Right atrium auricular region (tissue), 2 donors: Measurements from ENCODE around the gene KDM8. TPM values are rescaled to one million over a fixed set of nuclear protein-coding genes. Genes with fewer than 3 reads are reported as not detected.
"Not testable (repeated sequence)": the region's sequence is repeated elsewhere in the genome, so short reads cannot be mapped to it uniquely, and the experiment has no call there.

Experiments
- DNase-seq: peaks from one replicate; pipeline ENCODE4 v3.0.0-alpha.2; 2019; ENCODE audit warnings: low spot score
- H3K27ac ChIP-seq, 2 donors: fragments of 200-600 bp; sonication (generic); 1 replicate in 1 of 2; 2 replicates in 1 of 2; pipeline ENCODE4 v1.5.1; 2016 to 2019
- H3K27me3 ChIP-seq, 2 donors: fragments of 200-600 bp; sonication (generic); one replicate each; pipeline versions ENCODE4 v1.5.1 to v1.6.0; 2017 to 2019
- H3K36me3 ChIP-seq: fragments of 200-600 bp; sonication (generic); one replicate; pipeline ENCODE4 v1.5.1; 2016
- H3K4me1 ChIP-seq, 2 donors: fragments of 200-600 bp; sonication (generic); one replicate each; pipeline versions ENCODE4 v1.5.1 to v1.6.0; 2017 to 2019
- H3K4me3 ChIP-seq, 2 donors: fragments of 200-600 bp; sonication (generic); 1 replicate in 1 of 2; 2 replicates in 1 of 2; pipeline ENCODE4 v1.5.1; 2017 to 2019; ENCODE audit warnings: mild to moderate bottlenecking in 1 of 2, moderate library complexity in 1 of 2
- H3K9me3 ChIP-seq, 2 donors: fragments of 200-600 bp; sonication (generic); one replicate each; pipeline ENCODE4 v1.5.1; 2019
- total RNA-seq, 2 donors: library from RNA; depleted of rRNA; stranded (reverse); fragments of >200 nt; gene quantifications; one replicate each; pipeline ENCODE4 v1.1.0, GENCODE V29; 2016
- TF ChIP-seq, protein P1 (sequence below), 2 donors: fragments of 200-600 bp; sonication (generic); IDR thresholded peaks; one replicate each; pipeline ENCODE4 v1.5.1; 2019; ENCODE audit warnings: antibody characterized with exemption in 2 of 2

The KDM8 gene
- total RNA-seq, 2 donors from 2014 or later = 2.9 to 3.8 TPM

DNA sequence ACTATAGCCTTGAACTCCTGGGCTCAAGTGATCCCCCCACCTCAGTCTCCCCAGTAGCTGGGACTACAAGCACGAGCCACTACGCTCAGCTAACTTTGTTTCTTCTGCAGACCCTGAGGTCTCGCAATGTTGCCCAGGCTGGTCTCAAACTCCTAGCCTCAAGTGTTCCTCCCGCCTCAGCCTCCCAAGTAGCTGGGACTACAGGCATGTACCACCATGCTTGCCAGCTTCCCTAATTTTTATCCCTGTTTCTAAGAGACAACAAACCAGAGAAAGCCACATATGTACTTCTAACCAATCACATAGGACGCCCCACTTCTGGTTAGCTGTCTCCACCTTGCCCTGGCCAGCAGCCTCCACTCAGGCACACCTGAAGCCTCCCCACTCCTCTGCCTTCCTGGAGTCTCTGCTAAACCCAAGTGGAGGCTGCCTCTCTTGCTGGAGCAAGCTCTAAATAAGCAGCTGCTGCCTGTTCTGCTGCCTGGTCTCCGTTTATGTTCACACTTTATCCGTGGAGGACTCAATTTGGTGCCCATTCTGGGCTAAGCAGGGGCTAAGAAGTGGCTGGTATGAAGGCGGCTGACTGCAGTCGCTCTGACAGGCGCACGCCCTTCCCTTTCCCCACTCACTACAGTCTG is 40.5 kb downstream of the KDM8 start:
- DNase-seq = peak; percentile 55
- H3K4me3 ChIP-seq = no peak overlapping the region
- peaks cover 0 to 62% of the 10 kb centered on the region in 2 donors for H3K4me1 ChIP-seq
- H3K9me3 ChIP-seq = no peaks in the 10 kb centered on the region
- TF ChIP-seq, protein P1, sequence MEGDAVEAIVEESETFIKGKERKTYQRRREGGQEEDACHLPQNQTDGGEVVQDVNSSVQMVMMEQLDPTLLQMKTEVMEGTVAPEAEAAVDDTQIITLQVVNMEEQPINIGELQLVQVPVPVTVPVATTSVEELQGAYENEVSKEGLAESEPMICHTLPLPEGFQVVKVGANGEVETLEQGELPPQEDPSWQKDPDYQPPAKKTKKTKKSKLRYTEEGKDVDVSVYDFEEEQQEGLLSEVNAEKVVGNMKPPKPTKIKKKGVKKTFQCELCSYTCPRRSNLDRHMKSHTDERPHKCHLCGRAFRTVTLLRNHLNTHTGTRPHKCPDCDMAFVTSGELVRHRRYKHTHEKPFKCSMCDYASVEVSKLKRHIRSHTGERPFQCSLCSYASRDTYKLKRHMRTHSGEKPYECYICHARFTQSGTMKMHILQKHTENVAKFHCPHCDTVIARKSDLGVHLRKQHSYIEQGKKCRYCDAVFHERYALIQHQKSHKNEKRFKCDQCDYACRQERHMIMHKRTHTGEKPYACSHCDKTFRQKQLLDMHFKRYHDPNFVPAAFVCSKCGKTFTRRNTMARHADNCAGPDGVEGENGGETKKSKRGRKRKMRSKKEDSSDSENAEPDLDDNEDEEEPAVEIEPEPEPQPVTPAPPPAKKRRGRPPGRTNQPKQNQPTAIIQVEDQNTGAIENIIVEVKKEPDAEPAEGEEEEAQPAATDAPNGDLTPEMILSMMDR (IDR thresholded peaks at IDR 0.05) = no peak
- H3K27me3 ChIP-seq = no peaks in the 10 kb centered on the region
- H3K27ac ChIP-seq = peak overlapping the region; percentile 71 to 72
- H3K36me3 ChIP-seq = no peaks in the 10 kb centered on the region

DNA sequence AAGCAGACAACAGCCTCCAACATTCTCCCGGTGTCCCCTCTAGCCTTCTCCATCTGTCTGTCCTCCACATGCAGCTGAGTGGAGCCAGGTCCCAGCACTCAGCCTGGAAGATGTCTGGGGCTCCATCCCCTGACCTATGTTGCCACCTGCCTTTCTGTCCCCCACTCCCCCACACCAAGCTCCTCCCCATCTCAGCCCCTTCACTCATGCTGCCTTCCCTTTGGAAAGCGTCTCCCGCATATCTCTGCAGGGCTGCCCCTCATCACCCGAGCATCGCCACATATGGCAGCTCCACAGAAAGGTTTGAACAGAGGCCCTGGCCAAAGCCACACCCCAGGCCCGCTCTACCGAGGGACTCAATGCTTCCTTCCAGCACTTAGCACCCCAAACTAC is 41.0 kb downstream of the KDM8 start:
- no peak for DNase-seq
- TF ChIP-seq, protein P1 (IDR thresholded peaks at IDR 0.05) = no peak
- Histone ChIP-seq H3K4me3 (no peak overlapping the region), H3K4me1 (peaks cover 0 to 62% of the 10 kb centered on the region in 2 donors), H3K27ac (peak overlapping the region; percentile 71 to 72), H3K9me3 (no peaks in the 10 kb centered on the region), H3K36me3 (no peaks in the 10 kb centered on the region), H3K27me3 (no peaks in the 10 kb centered on the region)

DNA sequence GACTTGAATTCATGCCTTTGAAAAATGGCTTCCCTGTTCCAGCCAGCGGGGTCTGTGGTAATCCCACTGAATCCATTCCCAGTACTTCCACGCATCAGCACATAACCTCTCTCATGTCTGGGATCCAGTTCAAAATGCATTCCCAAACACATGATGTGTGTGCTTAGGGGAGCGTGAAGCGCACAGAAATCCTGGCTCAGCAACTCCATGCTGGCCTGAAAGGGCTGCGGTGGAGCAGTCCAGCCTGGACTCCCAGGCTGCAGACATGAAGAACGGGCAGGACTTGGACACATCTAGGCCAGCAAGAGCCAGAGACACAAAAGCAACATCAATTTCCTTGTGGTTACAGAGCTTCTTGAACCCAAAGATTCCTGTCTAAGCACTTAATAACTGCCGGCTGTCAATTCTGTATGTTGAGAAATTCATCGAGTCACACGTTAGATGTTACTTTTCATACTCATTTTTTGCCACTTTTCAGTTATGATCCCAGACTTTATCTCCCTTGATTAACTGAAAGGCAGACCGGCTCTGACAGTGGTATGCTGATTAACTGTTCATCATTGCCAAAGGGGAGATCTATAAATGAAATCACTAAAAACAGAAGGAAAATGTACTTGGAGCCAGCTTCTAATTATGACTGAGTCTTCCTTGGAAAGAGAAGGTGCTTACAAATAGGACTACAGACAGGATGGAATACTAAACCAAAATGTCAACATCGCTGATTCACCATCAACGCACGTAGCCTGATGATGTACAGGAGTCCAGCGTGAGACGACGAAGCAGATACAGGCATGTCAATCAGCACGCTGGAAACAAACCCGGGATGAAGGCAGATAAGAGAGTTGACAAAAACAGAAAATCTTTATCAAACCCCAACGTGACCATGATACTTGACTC is 42.2 kb downstream of the KDM8 start:
- Histone ChIP-seq H3K4me3 (no peak overlapping the region), H3K36me3 (no peaks in the 10 kb centered on the region), H3K27me3 (no peaks in the 10 kb centered on the region), H3K4me1 (peaks cover 0 to 59% of the 10 kb centered on the region in 2 donors), H3K9me3 (no peaks in the 10 kb centered on the region), H3K27ac (peak overlapping the region; percentile 71 to 72)
- peak; percentile 60 for DNase-seq
- TF ChIP-seq, protein P1 (IDR thresholded peaks at IDR 0.05) = no peak

DNA sequence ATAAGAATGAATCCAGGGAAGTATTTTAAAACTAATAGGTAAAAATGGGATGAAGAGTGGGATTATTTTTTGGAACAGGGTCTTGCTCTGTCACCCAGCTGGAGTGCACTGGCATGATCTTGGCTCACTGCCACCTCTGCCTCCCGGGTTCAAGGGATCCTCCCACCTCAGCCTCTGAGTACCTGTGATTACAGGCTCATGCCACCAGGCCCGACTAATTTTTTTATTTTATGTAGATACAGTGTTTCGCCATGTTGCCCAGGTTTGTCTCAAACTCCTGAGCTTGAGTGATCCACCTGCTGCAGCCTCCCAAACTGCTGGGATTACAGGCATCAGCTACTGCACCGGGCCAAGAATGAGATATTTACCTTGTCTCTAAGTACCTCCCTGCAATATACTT is 43.1 kb downstream of the KDM8 start:
- Histone ChIP-seq H3K4me1 (peaks cover 0 to 50% of the 10 kb centered on the region in 2 donors), H3K9me3 (no peaks in the 10 kb centered on the region), H3K36me3 (no peaks in the 10 kb centered on the region), H3K4me3 (no peak overlapping the region), H3K27me3 (no peaks in the 10 kb centered on the region), H3K27ac (peak overlapping the region in 1 of 2 donors; percentile 23)
- TF ChIP-seq, protein P1 (IDR thresholded peaks at IDR 0.05) = no peak
- DNase-seq = peak; percentile 52

DNA sequence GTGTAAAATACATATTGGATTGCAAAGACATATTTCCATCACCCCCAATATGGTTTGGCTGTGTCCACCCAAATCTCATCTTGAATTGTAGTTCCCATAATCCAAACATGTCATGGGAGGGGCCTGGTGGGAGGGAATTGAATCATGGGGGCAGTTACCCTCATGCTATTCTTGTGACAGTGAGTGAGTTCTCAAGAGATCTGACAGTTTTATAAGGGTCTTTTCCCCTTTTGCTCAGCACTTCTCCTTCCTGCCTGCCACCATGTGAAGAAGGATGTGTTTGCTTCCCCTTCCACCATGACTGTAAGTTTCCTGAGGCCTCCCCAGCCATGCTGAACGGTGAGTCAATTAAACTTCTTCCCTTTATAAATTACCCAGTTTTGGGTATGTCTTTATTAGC is 43.8 kb downstream of the KDM8 start:
- not testable (repeated sequence) for H3K27me3 ChIP-seq, H3K9me3 ChIP-seq, H3K27ac ChIP-seq, DNase-seq, H3K4me3 ChIP-seq, H3K36me3 ChIP-seq
- peaks cover 0 to 45% of the 10 kb centered on the region in 2 donors for H3K4me1 ChIP-seq

DNA sequence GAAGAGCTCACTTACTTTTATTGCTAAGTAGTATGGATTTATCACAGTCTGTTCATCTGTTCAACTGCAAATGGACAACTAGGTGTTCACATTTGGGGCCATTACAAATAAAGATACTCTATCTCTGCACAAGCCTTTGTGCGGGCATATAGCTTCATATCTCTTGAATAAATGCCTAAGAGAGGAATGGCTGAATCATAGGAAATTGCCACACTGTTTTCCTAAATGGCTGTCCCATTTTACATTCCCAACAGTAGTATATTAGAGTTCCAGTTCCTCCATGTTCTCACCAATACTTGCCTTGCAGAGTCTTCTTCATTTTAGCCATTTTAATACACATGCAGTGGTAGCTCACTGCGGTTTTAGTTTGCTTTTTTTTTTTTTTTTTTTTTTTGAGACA is 44.7 kb downstream of the KDM8 start:
- Histone ChIP-seq H3K4me3 (no peak overlapping the region), H3K9me3 (no peaks in the 10 kb centered on the region), H3K27ac (no peak overlapping the region), H3K36me3 (no peaks in the 10 kb centered on the region), H3K27me3 (no peaks in the 10 kb centered on the region), H3K4me1 (peaks cover 0 to 36% of the 10 kb centered on the region in 2 donors)
- no peak for DNase-seq
- TF ChIP-seq, protein P1 (IDR thresholded peaks at IDR 0.05) = no peak

DNA sequence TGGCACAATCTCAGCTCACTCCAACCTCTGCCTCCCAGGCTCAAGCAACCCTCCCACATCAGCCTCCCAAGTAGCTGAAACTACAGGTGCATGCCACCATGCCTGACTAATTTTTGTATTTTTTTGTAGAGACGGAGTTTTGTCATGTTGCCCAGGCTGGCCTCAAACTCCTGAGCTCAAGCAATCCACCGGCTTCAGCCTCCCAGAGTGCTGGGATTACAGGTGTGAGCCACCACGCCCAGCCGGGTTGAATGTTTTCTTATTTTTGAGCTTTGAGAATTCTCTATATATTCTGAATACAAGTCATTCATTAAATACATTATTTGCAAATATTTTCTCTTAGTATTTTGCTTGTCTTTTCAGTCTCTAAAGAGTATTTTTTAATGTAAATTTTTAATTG is 45.6 kb downstream of the KDM8 start:
- not testable (repeated sequence) for H3K27me3 ChIP-seq, H3K27ac ChIP-seq, H3K9me3 ChIP-seq, H3K4me3 ChIP-seq, H3K36me3 ChIP-seq
- peak; percentile 34 for DNase-seq
- peaks cover 0 to 37% of the 10 kb centered on the region in 2 donors for H3K4me1 ChIP-seq
